HepG2 (cell line): ENCODE data around the gene CTSW. TPM values are rescaled to one million over a fixed set of nuclear protein-coding genes. Genes with fewer than 3 reads are reported as not detected.

Experiments used
- AFF4 ChIP-seq: sonication (generic); formaldehyde crosslinking; IDR thresholded peaks from 2 replicates; pipeline ENCODE4 v1.4.0; 2020; ENCODE audit warnings: missing genetic modification reagents
- AHR ChIP-seq: IDR thresholded peaks from 2 replicates; pipeline ENCODE4 v1.6.1; 2018; ENCODE audit warnings: missing genetic modification reagents, missing compliant biosample characterization
- DMTF1 ChIP-seq: sonication (generic); formaldehyde crosslinking; IDR thresholded peaks from 2 replicates; pipeline ENCODE4 v1.4.0; 2020; ENCODE audit warnings: mild to moderate bottlenecking, missing genetic modification reagents
- FOXJ3 ChIP-seq: sonication (generic); formaldehyde crosslinking; IDR thresholded peaks from 2 replicates; pipeline ENCODE4 v1.4.0; 2020; ENCODE audit warnings: missing genetic modification reagents, mild to moderate bottlenecking, borderline replicate concordance
- HNF4G ChIP-seq, 2 experiments: sonication (generic) in 1 of 2; formaldehyde crosslinking in 1 of 2; IDR thresholded peaks; 2 replicates each; pipeline versions ENCODE4 v1.4.0 to v1.6.1; 2011 to 2020; ENCODE audit warnings: borderline replicate concordance in 2 of 2, low read depth in 2 of 2, mild to moderate bottlenecking in 2 of 2, low read length in 1 of 2, missing genetic modification reagents in 1 of 2, moderate library complexity in 1 of 2
- HNRNPH1 ChIP-seq: fragments of 200-400 bp; formaldehyde crosslinking; optimal IDR thresholded peaks from 2 replicates; pipeline ENCODE3; 2017; ENCODE audit warnings: mild to moderate bottlenecking, low read depth, low read length
- KAT8 ChIP-seq: IDR thresholded peaks from 2 replicates; pipeline ENCODE4 v1.6.1; 2016; ENCODE audit warnings: missing genetic modification reagents, missing compliant biosample characterization
- PAX8 ChIP-seq: sonication (generic); formaldehyde crosslinking; IDR thresholded peaks from 2 replicates; pipeline ENCODE4 v1.8.0; 2022; ENCODE audit warnings: mild to moderate bottlenecking, missing genetic modification reagents, borderline replicate concordance
- PRMT3 ChIP-seq: sonication (generic); formaldehyde crosslinking; IDR thresholded peaks from 2 replicates; pipeline ENCODE4 v1.8.1; 2022; ENCODE audit warnings: low read depth, mild to moderate bottlenecking, moderate library complexity, missing genetic modification reagents, borderline replicate concordance
- RARA ChIP-seq: IDR thresholded peaks from 2 replicates; pipeline ENCODE4 v1.6.1; 2016; ENCODE audit warnings: missing genetic modification reagents, missing compliant biosample characterization
- RFXAP ChIP-seq: sonication (generic); formaldehyde crosslinking; IDR thresholded peaks from 2 replicates; pipeline ENCODE4 v1.4.0; 2020; ENCODE audit warnings: missing genetic modification reagents, borderline replicate concordance
- WIZ ChIP-seq: sonication (generic); formaldehyde crosslinking; IDR thresholded peaks from 2 replicates; pipeline ENCODE4 v1.5.1; 2020; ENCODE audit warnings: mild to moderate bottlenecking, missing genetic modification reagents
- YEATS4 ChIP-seq: sonication (generic); formaldehyde crosslinking; IDR thresholded peaks from 2 replicates; pipeline ENCODE4 v1.4.0; 2020; ENCODE audit warnings: missing genetic modification reagents, borderline replicate concordance
- ZBTB43 ChIP-seq: sonication (generic); formaldehyde crosslinking; conservative IDR thresholded peaks from 2 replicates; pipeline ENCODE4 v1.4.0; 2020; ENCODE audit warnings: missing genetic modification reagents
- ZFP41 ChIP-seq: sonication (generic); formaldehyde crosslinking; IDR thresholded peaks from 2 replicates; pipeline ENCODE4 v1.4.0; 2020; ENCODE audit warnings: mild to moderate bottlenecking, missing genetic modification reagents, borderline replicate concordance
- ZNF274 ChIP-seq: sonication (generic); formaldehyde crosslinking; IDR thresholded peaks from 2 replicates; pipeline ENCODE4 v1.5.1; 2020; ENCODE audit warnings: mild to moderate bottlenecking, missing genetic modification reagents
- ZNF367 ChIP-seq: sonication (generic); formaldehyde crosslinking; IDR thresholded peaks from 2 replicates; pipeline ENCODE4 v1.4.0; 2020; ENCODE audit warnings: missing genetic modification reagents, borderline replicate concordance
- ZNF83 ChIP-seq: sonication (generic); formaldehyde crosslinking; IDR thresholded peaks from 2 replicates; pipeline ENCODE4 v1.4.0; 2020; ENCODE audit warnings: missing genetic modification reagents, mild to moderate bottlenecking, borderline replicate concordance
- ZNF841 ChIP-seq: sonication (generic); formaldehyde crosslinking; IDR thresholded peaks from 2 replicates; pipeline ENCODE4 v1.8.1; 2023; ENCODE audit warnings: missing genetic modification reagents, borderline replicate concordance
- polyA plus RNA-seq, 8 experiments: library from polyadenylated mRNA; depleted of rRNA in 3 of 8; stranded (reverse) in 7 of 8; unstranded in 1 of 8; fragments of >200 nt; fragmentation: Illumina TruSeq in 4 of 8; extraction: Trizol in 4 of 8; gene quantifications; 2 replicates each; pipeline versions ENCODE4 v1.2.1 to v1.2.3, GENCODE V29; 2011 to 2016; ENCODE audit warnings: low read depth in 4 of 8, missing spikeins in 1 of 8, mixed read lengths in 1 of 8; ENCODE audit not compliant: insufficient read depth in 1 of 8
- total RNA-seq, 5 experiments: library from RNA; depleted of rRNA; stranded (reverse); fragments of >200 nt; fragmentation: Illumina TruSeq; extraction: Trizol; gene quantifications; 2 replicates each; pipeline ENCODE4 v1.2.3, GENCODE V29; 2016; ENCODE audit warnings: low read depth in 1 of 5
- TF ChIP-seq, protein P1 (sequence below): sonication (generic); formaldehyde crosslinking; IDR thresholded peaks from 2 replicates; pipeline ENCODE4 v1.5.1; 2020; ENCODE audit warnings: missing genetic modification reagents, mild to moderate bottlenecking, borderline replicate concordance

The CTSW gene
- total and polyA plus RNA-seq, 2 of the 13 experiments (the other 11 are each of a cell fraction or from before 2014, with no cell fraction given) = 0.09 TPM; not detected in 1

GRCh38 chr11:65857853-65858680 lies 21.6 kb upstream of the CTSW start, which contains the start of gene CFL1 (continued):
- TF ChIP-seq PAX8 (CRISPR knock-in tag) (no peak), ZNF274 (peak; percentile 56; the same call in 1 of the 2 replicates), RARA (CRISPR knock-in tag) (peak; percentile 31; the same call in 1 of the 2 replicates), AFF4 (CRISPR knock-in tag) (no peak), FOXJ3 (CRISPR knock-in tag) (no peak), YEATS4 (CRISPR knock-in tag) (peak; percentile 57; the same call in 1 of the 2 replicates), DMTF1 (CRISPR knock-in tag) (no peak), ZNF83 (CRISPR knock-in tag) (0 out of 2 replicates have a peak, but pooled peaks have one; percentile 50), AHR (CRISPR knock-in tag) (no peak; the same call in 1 of the 2 replicates), KAT8 (CRISPR knock-in tag) (peak; percentile 92), HNRNPH1 (no peak), PRMT3 (CRISPR knock-in tag) (no peak), ZBTB43 (CRISPR knock-in tag) (no peak), HNF4G (IDR thresholded peaks at IDR 0.05; ENCODE audit: borderline replicate concordance, low read depth, low read length) (no peak), HNF4G (CRISPR knock-in tag; IDR thresholded peaks at IDR 0.05; ENCODE audit: borderline replicate concordance, low read depth) (no peak), ZNF841 (no peak), WIZ (CRISPR knock-in tag) (no peak), RFXAP (CRISPR knock-in tag) (no peak; the same call in 1 of the 2 replicates), ZNF367 (CRISPR knock-in tag) (no peak), ZFP41 (CRISPR knock-in tag) (no peak)
- TF ChIP-seq, protein P1, sequence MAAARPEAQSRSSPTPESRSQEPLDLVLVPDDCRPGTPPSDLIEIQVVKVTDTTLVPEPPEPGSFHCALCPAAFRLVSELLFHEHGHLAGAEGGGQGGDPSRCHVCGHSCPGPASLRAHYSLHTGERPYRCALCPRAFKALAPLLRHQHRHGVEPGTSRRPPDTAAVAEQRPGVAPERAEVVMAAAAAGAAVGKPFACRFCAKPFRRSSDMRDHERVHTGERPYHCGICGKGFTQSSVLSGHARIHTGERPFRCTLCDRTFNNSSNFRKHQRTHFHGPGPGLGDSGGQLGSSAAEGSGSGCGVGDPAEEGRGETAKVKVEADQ (CRISPR knock-in tag) = no peak
